Measurements from ENCODE around the gene S100A7.
"Not testable (repeated sequence)": the region's sequence is repeated elsewhere in the genome, so short reads cannot be mapped to it uniquely, and the experiment has no call there.

S100A7 gene

GRCh38 chr1:153429266-153430165, 30.9 kb downstream of the S100A7 start:
- H3K9me3 ChIP-seq (replicated peaks; ENCODE audit: low read length), result no peaks in the 10 kb centered on the region

GRCh38 chr1:153428791-153429190, 31.7 kb downstream of the S100A7 start:
- H3K9me3 ChIP-seq (replicated peaks; ENCODE audit: low read length), result no peaks in the 10 kb centered on the region
- H3K27me3 ChIP-seq (ENCODE audit: control insufficient read depth, insufficient read depth, low read length), result peaks cover 5% of the 10 kb centered on the region
- H3K9ac ChIP-seq (ENCODE audit: low read depth, low read length), result no peak overlapping the region
- H3K36me3 ChIP-seq (ENCODE audit: insufficient read depth, low read length), result no peaks in the 10 kb centered on the region
- H3K4me1 ChIP-seq (ENCODE audit: control insufficient read depth, insufficient read depth, low read length), result no peaks in the 10 kb centered on the region
- H3K4me3 ChIP-seq (ENCODE audit: low read length), result no peak overlapping the region
- H3K4me2 ChIP-seq (ENCODE audit: low read length), result no peak overlapping the region

More at GRCh38 chr1:153429266-153430165, 30.9 kb downstream of the S100A7 start:
- Histone ChIP-seq H3K27me3 (ENCODE audit: control insufficient read depth, insufficient read depth, low read length) (peaks cover 5% of the 10 kb centered on the region), H3K4me3 (ENCODE audit: low read length) (no peak overlapping the region), H3K9ac (ENCODE audit: low read depth, low read length) (no peak overlapping the region), H3K36me3 (ENCODE audit: insufficient read depth, low read length) (no peaks in the 10 kb centered on the region), H3K4me2 (ENCODE audit: low read length) (no peak overlapping the region), H3K4me1 (ENCODE audit: control insufficient read depth, insufficient read depth, low read length) (no peaks in the 10 kb centered on the region)

GRCh38 chr1:153428073-153428638, 32.3 kb downstream of the S100A7 start:
- Histone ChIP-seq H3K4me2 (ENCODE audit: low read length) (no peak overlapping the region), H3K4me1 (ENCODE audit: control insufficient read depth, insufficient read depth, low read length) (no peaks in the 10 kb centered on the region), H3K4me3 (ENCODE audit: low read length) (no peak overlapping the region), H3K27me3 (ENCODE audit: control insufficient read depth, insufficient read depth, low read length) (peaks cover 5% of the 10 kb centered on the region), H3K9ac (ENCODE audit: low read depth, low read length) (no peak overlapping the region), H3K9me3 (replicated peaks; ENCODE audit: low read length) (no peaks in the 10 kb centered on the region), H3K36me3 (ENCODE audit: insufficient read depth, low read length) (no peaks in the 10 kb centered on the region)

- no peaks in the 10 kb centered on the region for H3K4me1 ChIP-seq (ENCODE audit: control insufficient read depth, insufficient read depth, low read length)
- H3K4me2 ChIP-seq (ENCODE audit: low read length), result no peak overlapping the region
- no peak overlapping the region for H3K9ac ChIP-seq (ENCODE audit: low read depth, low read length)
- no peak overlapping the region for H3K4me3 ChIP-seq (ENCODE audit: low read length)
- no peaks in the 10 kb centered on the region for H3K36me3 ChIP-seq (ENCODE audit: insufficient read depth, low read length)
- H3K27me3 ChIP-seq (ENCODE audit: control insufficient read depth, insufficient read depth, low read length), result peaks cover 5% of the 10 kb centered on the region
- H3K9me3 ChIP-seq (replicated peaks; ENCODE audit: low read length), result no peaks in the 10 kb centered on the region
Measured at GRCh38 chr1:153426809-153427208, 33.6 kb downstream of the S100A7 start.

GRCh38 chr1:153422450-153423068, 37.9 kb downstream of the S100A7 start:
- no peak overlapping the region for H3K9ac ChIP-seq (ENCODE audit: low read depth, low read length)
- H3K4me1 ChIP-seq (ENCODE audit: control insufficient read depth, insufficient read depth, low read length), result no peaks in the 10 kb centered on the region
- H3K4me2 ChIP-seq (ENCODE audit: low read length), result no peak overlapping the region
- H3K9me3 ChIP-seq (replicated peaks; ENCODE audit: low read length), result no peaks in the 10 kb centered on the region
- no peaks in the 10 kb centered on the region for H3K36me3 ChIP-seq (ENCODE audit: insufficient read depth, low read length)
- H3K4me3 ChIP-seq (ENCODE audit: low read length), result no peak overlapping the region
- peaks cover 13% of the 10 kb centered on the region for H3K27me3 ChIP-seq (ENCODE audit: control insufficient read depth, insufficient read depth, low read length)

GRCh38 chr1:153420306-153420705, 40.1 kb downstream of the S100A7 start:
- no peak overlapping the region for H3K4me2 ChIP-seq (ENCODE audit: low read length)
- H3K4me1 ChIP-seq (ENCODE audit: control insufficient read depth, insufficient read depth, low read length), result no peaks in the 10 kb centered on the region
- no peak overlapping the region for H3K9ac ChIP-seq (ENCODE audit: low read depth, low read length)
- no peaks in the 10 kb centered on the region for H3K9me3 ChIP-seq (replicated peaks; ENCODE audit: low read length)
- no peaks in the 10 kb centered on the region for H3K36me3 ChIP-seq (ENCODE audit: insufficient read depth, low read length)
- H3K27me3 ChIP-seq (ENCODE audit: control insufficient read depth, insufficient read depth, low read length), result peaks cover 8% of the 10 kb centered on the region
- H3K4me3 ChIP-seq (ENCODE audit: low read length), result no peak overlapping the region

- H3K27me3 ChIP-seq (ENCODE audit: control insufficient read depth, insufficient read depth, low read length); H3K9me3 ChIP-seq (replicated peaks; ENCODE audit: low read length); H3K36me3 ChIP-seq (ENCODE audit: insufficient read depth, low read length); H3K4me3 ChIP-seq (ENCODE audit: low read length); H3K4me1 ChIP-seq (ENCODE audit: control insufficient read depth, insufficient read depth, low read length); H3K4me2 ChIP-seq (ENCODE audit: low read length); H3K9ac ChIP-seq (ENCODE audit: low read depth, low read length): not testable (repeated sequence)
Measured at GRCh38 chr1:153419436-153419793, 41.0 kb downstream of the S100A7 start.

- H3K9ac ChIP-seq (ENCODE audit: low read depth, low read length); H3K4me2 ChIP-seq (ENCODE audit: low read length); H3K9me3 ChIP-seq (replicated peaks; ENCODE audit: low read length); H3K27me3 ChIP-seq (ENCODE audit: control insufficient read depth, insufficient read depth, low read length); H3K4me1 ChIP-seq (ENCODE audit: control insufficient read depth, insufficient read depth, low read length); H3K4me3 ChIP-seq (ENCODE audit: low read length); H3K36me3 ChIP-seq (ENCODE audit: insufficient read depth, low read length): not testable (repeated sequence)
Measured at GRCh38 chr1:153418758-153419435, 41.6 kb downstream of the S100A7 start.

GRCh38 chr1:153417136-153417888, 43.1 kb downstream of the S100A7 start:
- Histone ChIP-seq H3K4me1 (ENCODE audit: control insufficient read depth, insufficient read depth, low read length) (no peaks in the 10 kb centered on the region), H3K36me3 (ENCODE audit: insufficient read depth, low read length) (no peaks in the 10 kb centered on the region), H3K27me3 (ENCODE audit: control insufficient read depth, insufficient read depth, low read length) (peaks cover 8% of the 10 kb centered on the region), H3K9me3 (replicated peaks; ENCODE audit: low read length) (no peaks in the 10 kb centered on the region), H3K4me3 (ENCODE audit: low read length) (no peak overlapping the region), H3K9ac (ENCODE audit: low read depth, low read length) (no peak overlapping the region), H3K4me2 (ENCODE audit: low read length) (no peak overlapping the region)

GRCh38 chr1:153415850-153416570, 44.4 kb downstream of the S100A7 start, which contains the start of gene S100A7A:
TSS of gene S100A7A (plus strand) at chr1:153416520. CDS start at chr1:153418083, 1,563 bp downstream.
- H3K27me3 ChIP-seq (ENCODE audit: control insufficient read depth, insufficient read depth, low read length), result peaks cover 8% of the 10 kb centered on the region
- no peak within 1 kb of the TSS for H3K9ac ChIP-seq (ENCODE audit: low read depth, low read length)
- H3K4me1 ChIP-seq (ENCODE audit: control insufficient read depth, insufficient read depth, low read length), result no peaks in the 10 kb centered on the region
- H3K4me2 ChIP-seq (ENCODE audit: low read length), result no peak within 1 kb of the TSS
- no peaks in the 10 kb centered on the region for H3K9me3 ChIP-seq (replicated peaks; ENCODE audit: low read length)
- no peaks in the 10 kb centered on the region for H3K36me3 ChIP-seq (ENCODE audit: insufficient read depth, low read length)
- no peak within 1 kb of the TSS for H3K4me3 ChIP-seq (ENCODE audit: low read length)

All from skeletal muscle satellite cell (primary cell).